Gastroesophageal sphincter (tissue), 3 donors: ENCODE results near the gene FAM184A.

Experiments used
- CTCF ChIP-seq, 4 experiments: fragments of 200-600 bp in 2 of 4; fragments of 450-650 bp in 2 of 4; sonication (generic) in 1 of 4; IDR thresholded peaks; one replicate each; pipeline ENCODE4 v1.5.1; 2017 to 2019; ENCODE audit warnings: antibody characterized with exemption in 4 of 4, mild to moderate bottlenecking in 2 of 4, moderate library complexity in 2 of 4
- EP300 ChIP-seq: sonication (generic); formaldehyde crosslinking; IDR thresholded peaks from one replicate; pipeline ENCODE4 v1.6.1; 2017; ENCODE audit warnings: antibody characterized with exemption, mild to moderate bottlenecking
- POLR2A ChIP-seq, 2 donors: fragments of 450-650 bp; IDR thresholded peaks; one replicate each; pipeline ENCODE4 v1.6.1; 2017; ENCODE audit warnings: antibody characterized with exemption in 2 of 2, mild to moderate bottlenecking in 2 of 2, moderate library complexity in 1 of 2
- POLR2AphosphoS5 ChIP-seq: sonication (generic); formaldehyde crosslinking; IDR thresholded peaks from one replicate; pipeline ENCODE4 v1.6.1; 2017; ENCODE audit warnings: antibody characterized with exemption

DNA sequence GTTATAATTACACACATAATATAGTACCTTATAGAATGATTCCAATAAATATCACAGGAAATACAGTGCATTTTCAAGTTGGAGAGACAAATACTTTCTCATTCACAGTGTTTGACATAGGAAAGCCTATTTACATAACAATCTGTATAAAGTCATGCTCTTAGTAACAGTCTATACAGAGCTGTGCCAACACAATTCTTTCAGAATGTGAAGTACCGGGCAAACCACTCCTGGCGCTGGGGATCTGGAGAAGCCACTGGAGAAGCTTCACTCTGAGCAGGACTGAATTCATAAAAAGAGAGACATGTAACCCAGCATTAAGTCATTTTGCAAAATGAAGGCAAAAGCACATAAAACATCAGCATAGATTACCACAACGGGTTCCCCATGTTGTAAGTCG is 118.6 kb downstream of the FAM184A start:
- no peak for TF ChIP-seq POLR2A (IDR thresholded peaks at IDR 0.05)
- no peak for TF ChIP-seq CTCF (IDR thresholded peaks at IDR 0.05)
- no peak for TF ChIP-seq POLR2AphosphoS5
- TF ChIP-seq EP300 = no peak
